Measurements from ENCODE around the gene PCDH19.

The PCDH19 gene

DNA sequence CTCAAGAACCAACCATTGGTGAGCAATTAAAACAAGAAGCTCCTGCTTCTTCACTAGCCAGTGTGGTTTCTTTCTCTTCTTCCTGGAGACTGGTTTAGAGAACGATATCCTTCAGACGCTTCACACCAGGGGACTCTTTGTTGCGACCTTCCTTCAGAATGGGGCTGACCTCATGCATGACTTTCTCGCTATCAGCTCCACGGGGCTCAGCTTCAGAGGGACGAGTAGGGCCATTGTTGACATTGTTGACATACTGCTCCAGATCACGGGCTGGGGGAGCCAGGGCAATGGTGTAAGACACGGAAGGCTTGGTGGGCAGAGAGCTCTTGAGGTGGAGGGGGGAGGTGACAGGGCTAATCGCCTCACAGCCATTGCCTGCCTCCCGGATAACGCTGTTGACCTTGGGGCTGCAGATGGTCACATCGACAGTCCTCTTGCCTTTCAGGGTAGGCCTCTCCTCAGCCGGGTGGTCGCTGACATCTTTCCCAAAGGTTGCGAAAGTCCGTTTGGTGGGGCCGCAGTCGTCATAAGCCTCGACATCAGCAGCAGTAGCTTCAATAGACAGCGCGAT is 113.8 kb downstream of the PCDH19 start:
- DNase-seq = no peak

DNA sequence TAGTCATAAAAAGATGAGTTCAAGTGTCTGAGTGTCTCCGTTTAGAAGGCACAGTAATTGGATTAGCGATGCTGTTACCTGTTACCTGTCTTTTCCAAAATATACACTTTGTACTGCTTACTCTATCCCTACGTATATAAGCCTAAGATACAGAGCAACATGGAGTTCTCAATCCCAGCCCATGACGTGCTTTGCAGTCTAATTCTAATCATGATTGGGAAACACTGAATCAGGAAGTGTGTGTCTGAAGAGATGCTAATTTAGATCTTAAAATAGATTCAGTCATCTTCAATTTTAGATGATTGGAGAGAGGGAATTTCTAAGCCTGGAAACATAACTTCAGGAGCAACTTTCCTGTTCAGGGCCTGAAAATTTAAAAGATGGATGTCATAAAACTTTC is 115.1 kb downstream of the PCDH19 start:
- DNase-seq = no peak

DNA sequence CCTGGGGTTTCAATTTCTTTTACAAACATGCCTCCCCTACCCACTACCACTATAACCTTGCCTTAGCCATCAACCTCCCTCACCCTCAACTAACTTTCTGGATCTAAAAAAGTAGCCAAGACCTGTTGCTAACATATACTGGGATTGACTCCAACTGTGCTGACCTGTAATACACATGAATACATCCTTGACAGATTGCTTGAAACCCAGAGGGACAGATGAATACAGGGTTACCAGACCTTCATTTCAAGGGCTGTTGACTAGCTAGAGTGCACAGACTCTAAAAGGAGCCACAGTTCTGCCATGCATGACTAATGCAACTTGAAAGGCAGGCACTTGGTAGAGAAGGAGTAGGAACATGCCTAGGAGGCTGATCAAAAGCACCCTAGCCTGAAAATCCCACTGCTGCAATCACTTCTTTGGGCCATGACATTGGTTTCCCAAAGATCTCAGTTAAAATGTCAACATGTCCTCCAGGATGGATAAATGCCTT is 121.0 kb downstream of the PCDH19 start:
- no peak for DNase-seq

GRCh38 chrX:100277231-100277630 is 132.8 kb downstream of the PCDH19 start:
- no peak for DNase-seq

DNA sequence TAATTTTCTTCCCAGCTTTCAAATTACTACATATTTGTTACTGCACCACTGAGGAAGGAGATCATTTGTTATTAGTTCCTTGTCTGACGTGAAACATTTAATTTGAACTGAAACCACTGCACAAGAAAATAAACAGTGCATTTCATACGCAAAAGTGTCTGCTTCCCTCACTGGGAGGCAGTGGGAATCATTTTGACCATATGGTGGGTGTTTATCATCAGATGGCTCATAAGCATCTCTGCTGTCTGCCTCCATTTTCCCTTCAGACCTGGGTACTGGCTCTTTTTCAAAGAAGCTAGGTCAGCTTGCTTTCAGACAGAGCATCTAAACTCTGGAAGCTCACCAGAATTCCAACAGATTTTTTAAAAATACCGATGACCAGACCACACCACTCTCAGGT is 135.2 kb downstream of the PCDH19 start:
- DNase-seq = no peak

- no peak for DNase-seq
Measured at GRCh38 chrX:100265179-100265578, 144.9 kb downstream of the PCDH19 start.

DNA sequence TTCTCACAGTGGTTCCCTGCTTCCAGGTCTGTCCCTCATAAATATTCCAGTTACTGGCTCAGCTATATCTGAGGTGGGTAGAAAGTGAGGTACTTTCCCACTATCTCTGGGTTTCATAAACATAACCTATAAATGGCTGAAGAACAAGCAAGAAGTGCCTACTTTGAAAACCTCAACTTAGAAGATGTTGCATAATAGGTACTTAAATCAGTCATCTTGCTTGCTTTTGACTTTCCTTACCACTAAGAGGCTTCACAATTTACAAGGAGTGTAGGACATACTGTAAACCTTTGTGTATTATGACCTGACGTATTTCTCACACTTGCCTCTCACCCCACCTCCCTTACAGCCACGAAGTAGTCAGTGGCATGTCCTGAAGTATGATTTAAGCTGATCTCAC is 145.9 kb downstream of the PCDH19 start:
- no peak for DNase-seq

GRCh38 chrX:100263650-100264049 is 146.4 kb downstream of the PCDH19 start:
- no peak for DNase-seq

DNA sequence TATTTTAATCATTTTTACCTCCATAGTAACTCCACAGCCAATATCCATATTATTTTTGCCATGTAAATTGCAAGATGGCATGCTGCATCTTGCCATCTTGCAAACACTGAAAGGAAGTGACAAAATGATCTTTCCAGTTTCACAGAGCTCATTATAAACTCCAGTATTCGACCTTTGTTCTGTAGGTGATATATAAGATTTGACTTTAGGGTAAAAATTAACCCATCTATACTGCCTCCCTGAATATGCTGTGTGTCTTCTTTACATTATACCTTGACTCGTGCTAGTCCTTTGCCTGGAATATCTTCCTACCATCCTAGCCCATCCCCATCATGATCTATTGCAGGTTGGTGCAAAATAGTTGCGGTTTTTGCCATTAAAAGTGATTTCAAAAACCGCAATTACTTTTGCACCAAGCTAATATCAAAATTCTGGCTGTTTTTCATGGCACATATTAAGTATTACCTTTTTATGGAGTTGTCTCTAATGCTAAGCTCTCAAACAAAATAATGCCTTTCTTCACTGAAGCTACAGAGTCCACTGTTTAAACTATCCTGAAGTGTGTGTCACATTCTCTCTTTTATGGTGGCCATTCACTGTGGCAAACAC is 161.1 kb downstream of the PCDH19 start:
- DNase-seq = no peak

DNA sequence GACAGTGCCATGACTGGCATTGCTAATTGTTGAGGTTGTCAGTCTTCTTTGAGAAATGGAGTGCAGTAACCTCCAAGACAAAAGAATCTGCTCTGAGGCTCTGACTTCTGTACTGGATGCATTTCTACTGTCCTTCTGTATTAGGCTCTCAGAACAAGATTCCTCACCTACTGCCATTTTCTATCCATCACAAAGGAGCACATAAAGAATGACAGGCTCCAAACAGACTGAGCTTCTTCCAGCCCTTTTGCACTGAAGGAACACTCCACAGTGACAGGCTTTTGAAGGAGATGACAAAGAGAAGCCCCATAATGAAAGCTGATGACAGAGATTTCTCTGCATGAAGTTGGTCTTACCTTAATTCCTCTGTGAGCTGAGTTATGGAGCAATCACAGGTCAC is 162.2 kb downstream of the PCDH19 start:
- no peak for DNase-seq

- no peak for DNase-seq
Measured at GRCh38 chrX:100244681-100245080, 165.4 kb downstream of the PCDH19 start.

Data from NCI-H1092 treated with DMSO at 0.1 percent for 48 hours (cell line).